Measurements from ENCODE around the gene REEP1. TPM values are rescaled to one million over a fixed set of nuclear protein-coding genes. Genes with fewer than 3 reads are reported as not detected.

REEP1 gene
- total and polyA plus RNA-seq, 2 of the 8 experiments (the other 6 are each of a cell fraction or from before 2014, with no cell fraction given): 0.74 to 1.5 TPM

- POLR2A ChIA-PET (ENCODE audit: partially characterized antibody): no interaction called here
- peaks cover 0 to 1% (median 0%) of the 10 kb centered on the region in 4 experiments; a peak in 1 of 7 replicates for H3K27me3 ChIP-seq (replicated peaks in 1 of 4; ENCODE audit: control insufficient read depth in 3 of 4, extremely low read depth in 1 of 4, insufficient read depth in 3 of 4, low read length in 3 of 4)
- no peak overlapping the region for H3K23ac ChIP-seq (ENCODE audit: insufficient read length)
- H3K9me3 ChIP-seq (ENCODE audit: insufficient read depth in 2 of 2, low read depth in 1 of 2, low read length in 1 of 2): no peaks in the 10 kb centered on the region
- H4K20me1 ChIP-seq (replicated peaks in 1 of 2; ENCODE audit: control insufficient read depth in 1 of 2, insufficient read depth in 2 of 2, low read length in 2 of 2): no peaks in the 10 kb centered on the region
- peaks cover 16 to 66% (median 36%) of the 10 kb centered on the region in 4 experiments for H3K36me3 ChIP-seq (ENCODE audit: control insufficient read depth in 2 of 4, insufficient read depth in 4 of 4, low read length in 3 of 4)
- FAIRE-seq (no peak), DNase-seq (ENCODE audit: low read depth in 1 of 2, low spot score in 2 of 2) (no peak)
- no peak overlapping the region for H2AFZ ChIP-seq (ENCODE audit: low read length)
- no peak for TF ChIP-seq SIX5 (IDR thresholded peaks at IDR 0.05; ENCODE audit: low read depth, low read length)
- no peak for TF ChIP-seq HDAC2 (IDR thresholded peaks at IDR 0.05; ENCODE audit: borderline replicate concordance in 1 of 2, low read depth in 2 of 2, low read length in 2 of 2)
- no peak for TF ChIP-seq CHD1 (IDR thresholded peaks at IDR 0.05; ENCODE audit: low read depth, low read length)
- TF ChIP-seq TEAD4 (IDR thresholded peaks at IDR 0.05; ENCODE audit: low read depth, low read length): no peak
- TF ChIP-seq POU5F1 (IDR thresholded peaks at IDR 0.05; ENCODE audit: low read depth, low read length): no peak
- TF ChIP-seq NRF1 (IDR thresholded peaks at IDR 0.05; ENCODE audit: low read depth, low read length): no peak
- TF ChIP-seq BCL11A (IDR thresholded peaks at IDR 0.05; ENCODE audit: low read depth in 2 of 2, low read length in 2 of 2): no peak
- TF ChIP-seq CTBP2 (IDR thresholded peaks at IDR 0.05; ENCODE audit: borderline replicate concordance, insufficient read depth, insufficient read length, low read length): no peak
- no peak for TF ChIP-seq EZH2 (IDR thresholded peaks at IDR 0.05; ENCODE audit: low read depth, low read length, severe bottlenecking)
- TF ChIP-seq EP300 (IDR thresholded peaks at IDR 0.05; ENCODE audit: borderline replicate concordance in 1 of 2, low read depth in 2 of 2, low read length in 2 of 2): no peak
- TF ChIP-seq MAX (IDR thresholded peaks at IDR 0.05): no peak
- TF ChIP-seq TCF12 (IDR thresholded peaks at IDR 0.05; ENCODE audit: low read depth, low read length): no peak
- no peak overlapping the region for H2BK20ac ChIP-seq (ENCODE audit: low read length)
- CTCF ChIA-PET (ENCODE audit: partially characterized antibody): no interaction called here
- H4K5ac ChIP-seq (ENCODE audit: insufficient read length, low read depth, low read length): no peak overlapping the region
- no peak overlapping the region for H3K56ac ChIP-seq (replicated peaks; ENCODE audit: insufficient read length, low read depth, low read length)
- H2BK12ac ChIP-seq (ENCODE audit: low read depth, low read length): no peak overlapping the region
- H3K79me2 ChIP-seq (ENCODE audit: control insufficient read depth in 1 of 2, insufficient read depth in 2 of 2, low read length in 2 of 2): no peaks in the 10 kb centered on the region
- H3K79me1 ChIP-seq (ENCODE audit: low read depth, low read length): no peaks in the 10 kb centered on the region
- H3K23me2 ChIP-seq (ENCODE audit: low read depth, low read length): no peaks in the 10 kb centered on the region
- no peak overlapping the region for H3K27ac ChIP-seq (ENCODE audit: low read depth, low read length)
- H3K4ac ChIP-seq (replicated peaks; ENCODE audit: insufficient read length, low read depth, low read length): no peak overlapping the region
- H2BK120ac ChIP-seq (replicated peaks; ENCODE audit: low read depth, low read length): no peak overlapping the region
- WGBS, 2 experiments (ENCODE audit: extremely low coverage in 1 of 2, insufficient coverage in 1 of 2, insufficient read length in 1 of 2, insufficient replicate concordance in 2 of 2, low coverage in 1 of 2, low lambda C conversion rate in 2 of 2, missing lambda C conversion rate in 1 of 2): 83% methylated on average over 2 of the region's 2 CpGs; no CpG with 5 or more reads in 1 of the 2 experiments
- H3K9ac ChIP-seq (replicated peaks in 1 of 4; ENCODE audit: extremely low read depth in 1 of 4, low read depth in 3 of 4, low read length in 3 of 4): no peak overlapping the region
- no peak overlapping the region for H3K14ac ChIP-seq (ENCODE audit: insufficient read length)
- no peaks in the 10 kb centered on the region for H3K4me1 ChIP-seq (replicated peaks in 1 of 4; ENCODE audit: control insufficient read depth in 3 of 4, insufficient read depth in 4 of 4, low read length in 3 of 4)
- no peak overlapping the region for H2BK5ac ChIP-seq (ENCODE audit: low read depth, low read length)
- no peak overlapping the region for H4K8ac ChIP-seq (ENCODE audit: extremely low read depth, insufficient read depth, low read length)
- H2BK15ac ChIP-seq (ENCODE audit: low read length): no peak overlapping the region
- H2AK5ac ChIP-seq (ENCODE audit: low read depth, low read length): no peak overlapping the region
- no peak overlapping the region for H4K91ac ChIP-seq (replicated peaks; ENCODE audit: insufficient read length, low read length)
- H3K18ac ChIP-seq (ENCODE audit: extremely low read depth, low read length): no peak overlapping the region
- no peak overlapping the region for H3K4me2 ChIP-seq (ENCODE audit: insufficient read depth in 1 of 2, low read depth in 2 of 2, low read length in 2 of 2)
- no peak overlapping the region for H3K4me3 ChIP-seq (ENCODE audit: extremely low read depth in 1 of 4, insufficient read depth in 2 of 4, low read depth in 3 of 4, low read length in 4 of 4)
These were observed 125.6 kb downstream of the REEP1 start for GRCh38 chr2:86211796-86212188.

Data from H1 (cell line).